ENCODE data around the gene NELL1.

- TF ChIP-seq POLR2A (IDR thresholded peaks at IDR 0.05) (no peak), CTCF (IDR thresholded peaks at IDR 0.05) (no peak)
Measured at GRCh38 chr11:20783220-20783619, 113.8 kb downstream of the NELL1 start.

Data from transverse colon (tissue), 3 donors.